ENCODE measurements around the gene FZD2.
"Not testable (repeated sequence)": the region's sequence is repeated elsewhere in the genome, so short reads cannot be mapped to it uniquely, and the experiment has no call there.

The FZD2 gene

GRCh38 chr17:44584443-44584842 lies 27.2 kb downstream of the FZD2 start:
- FAIRE-seq: no peak

GRCh38 chr17:44585315-44585714 lies 28.0 kb downstream of the FZD2 start:
- FAIRE-seq: no peak

GRCh38 chr17:44587339-44587738 lies 30.1 kb downstream of the FZD2 start:
- no peak for FAIRE-seq

- no peak for FAIRE-seq
Measured at GRCh38 chr17:44589316-44590071, 32.2 kb downstream of the FZD2 start.

- FAIRE-seq: not testable (repeated sequence)
Measured at GRCh38 chr17:44590072-44590462, 32.8 kb downstream of the FZD2 start.

- FAIRE-seq: not testable (repeated sequence)
Measured at GRCh38 chr17:44590762-44591161, 33.5 kb downstream of the FZD2 start.

- no peak for FAIRE-seq
Measured at GRCh38 chr17:44591206-44591605, 33.9 kb downstream of the FZD2 start.

GRCh38 chr17:44593156-44593555 lies 35.9 kb downstream of the FZD2 start:
- no peak for FAIRE-seq

GRCh38 chr17:44595216-44595775 lies 38.0 kb downstream of the FZD2 start:
- no peak for FAIRE-seq

- FAIRE-seq: no peak
Measured at GRCh38 chr17:44598329-44598728, 41.0 kb downstream of the FZD2 start.

GRCh38 chr17:44598932-44599297 lies 41.6 kb downstream of the FZD2 start:
- FAIRE-seq: no peak

- no peak for FAIRE-seq
Measured at GRCh38 chr17:44599298-44600175, 42.3 kb downstream of the FZD2 start.

- no peak for FAIRE-seq
Measured at GRCh38 chr17:44601539-44601938, 44.3 kb downstream of the FZD2 start.

- no peak for FAIRE-seq
Measured at GRCh38 chr17:44601973-44602372, 44.7 kb downstream of the FZD2 start.

- FAIRE-seq: no peak
Measured at GRCh38 chr17:44602390-44602789, 45.1 kb downstream of the FZD2 start.

GRCh38 chr17:44602970-44603369 lies 45.7 kb downstream of the FZD2 start:
- FAIRE-seq: no peak

GRCh38 chr17:44604116-44604761 lies 47.0 kb downstream of the FZD2 start:
- no peak for FAIRE-seq

GRCh38 chr17:44604768-44605485 lies 47.6 kb downstream of the FZD2 start:
- FAIRE-seq: no peak

GRCh38 chr17:44606658-44607057 lies 49.4 kb downstream of the FZD2 start:
- FAIRE-seq: no peak

GRCh38 chr17:44607836-44608690 lies 50.8 kb downstream of the FZD2 start:
- no peak for FAIRE-seq

- no peak for FAIRE-seq
Measured at GRCh38 chr17:44608727-44609435, 51.6 kb downstream of the FZD2 start.
